ENCODE data around the gene DNAJC16. TPM values are rescaled to one million over a fixed set of nuclear protein-coding genes. Genes with fewer than 3 reads are reported as not detected.
"Not testable (repeated sequence)": the region's sequence is repeated elsewhere in the genome, so short reads cannot be mapped to it uniquely, and the experiment has no call there.

The DNAJC16 gene
- total RNA-seq, 1 donor from 2014 or later, result 13.1 TPM

DNA sequence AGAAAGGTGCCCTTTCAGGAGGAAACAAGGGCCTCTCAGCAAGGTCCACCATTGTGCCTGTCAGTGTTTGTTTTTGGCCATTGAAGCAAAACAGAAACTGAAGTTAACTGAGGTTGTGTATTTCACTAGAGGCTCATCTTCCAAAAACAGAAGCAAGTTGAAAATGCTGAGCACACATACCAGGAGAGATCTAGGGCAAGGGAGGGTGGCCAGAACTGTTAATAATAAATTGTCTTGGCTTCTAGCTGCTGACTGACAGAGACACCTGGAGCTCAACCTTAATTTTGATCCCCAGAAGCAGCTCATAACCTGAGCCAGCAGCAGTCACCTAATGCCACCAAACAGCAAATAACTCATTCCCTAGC lies 53.0 kb downstream of the DNAJC16 start:
- DNase-seq (ENCODE audit: low read depth, low spot score), result no peak

GRCh38 chr1:15583016-15583706 lies 56.5 kb downstream of the DNAJC16 start:
- DNase-seq (ENCODE audit: low read depth, low spot score), result no peak

DNA sequence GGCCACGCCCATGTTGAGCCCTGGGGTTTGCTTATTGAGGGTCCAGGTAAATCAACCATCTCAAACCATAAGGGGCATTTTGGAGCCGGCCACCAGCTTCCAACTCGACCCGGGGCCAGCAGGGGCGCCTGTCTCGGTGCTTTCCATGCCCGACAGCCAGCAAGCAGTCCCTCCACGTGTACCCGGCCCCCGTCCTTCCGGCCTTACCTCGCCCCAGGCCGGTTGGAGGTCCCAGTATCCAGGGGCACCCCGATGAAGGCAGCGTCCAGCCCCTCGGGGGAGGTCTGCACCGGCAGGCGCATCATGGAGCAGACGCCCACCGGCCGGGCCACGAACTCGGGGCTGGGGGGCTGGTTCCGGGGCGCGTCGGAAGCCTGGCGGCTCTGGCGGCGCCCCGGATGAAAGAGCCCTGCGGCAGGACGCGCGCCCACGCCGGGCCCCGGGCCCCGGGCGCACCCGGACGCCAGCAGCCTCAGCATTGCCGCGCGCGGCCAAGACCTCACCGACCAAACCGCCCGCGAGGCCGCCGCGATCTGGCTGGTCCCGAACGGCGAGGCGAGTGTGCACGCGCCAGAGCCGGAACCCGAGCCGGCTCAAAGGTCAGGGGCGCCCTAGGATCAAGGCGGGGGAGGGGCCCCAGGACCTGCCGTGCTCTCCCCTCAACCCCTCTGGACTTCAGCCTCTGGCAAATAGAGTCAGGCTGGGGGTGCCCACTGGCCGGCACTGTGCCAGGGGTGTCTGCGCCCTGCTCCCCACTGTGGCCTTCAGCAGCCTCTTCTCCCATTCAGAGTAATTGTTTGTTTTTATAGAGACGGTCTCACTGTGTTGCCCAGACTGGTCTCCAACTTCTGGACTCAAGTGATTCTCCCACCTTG lies 58.1 kb downstream of the DNAJC16 start, which contains the start of gene AGMAT:
TSS of gene AGMAT (minus strand) at position 563 of the 875 bp plus-strand sequence. CDS start at position 479, 84 bp downstream.
- DNase-seq (ENCODE audit: low read depth, low spot score), result no peak

- DNase-seq (ENCODE audit: low read depth, low spot score), result no peak
Measured at GRCh38 chr1:15592285-15592684, 65.6 kb downstream of the DNAJC16 start.

DNA sequence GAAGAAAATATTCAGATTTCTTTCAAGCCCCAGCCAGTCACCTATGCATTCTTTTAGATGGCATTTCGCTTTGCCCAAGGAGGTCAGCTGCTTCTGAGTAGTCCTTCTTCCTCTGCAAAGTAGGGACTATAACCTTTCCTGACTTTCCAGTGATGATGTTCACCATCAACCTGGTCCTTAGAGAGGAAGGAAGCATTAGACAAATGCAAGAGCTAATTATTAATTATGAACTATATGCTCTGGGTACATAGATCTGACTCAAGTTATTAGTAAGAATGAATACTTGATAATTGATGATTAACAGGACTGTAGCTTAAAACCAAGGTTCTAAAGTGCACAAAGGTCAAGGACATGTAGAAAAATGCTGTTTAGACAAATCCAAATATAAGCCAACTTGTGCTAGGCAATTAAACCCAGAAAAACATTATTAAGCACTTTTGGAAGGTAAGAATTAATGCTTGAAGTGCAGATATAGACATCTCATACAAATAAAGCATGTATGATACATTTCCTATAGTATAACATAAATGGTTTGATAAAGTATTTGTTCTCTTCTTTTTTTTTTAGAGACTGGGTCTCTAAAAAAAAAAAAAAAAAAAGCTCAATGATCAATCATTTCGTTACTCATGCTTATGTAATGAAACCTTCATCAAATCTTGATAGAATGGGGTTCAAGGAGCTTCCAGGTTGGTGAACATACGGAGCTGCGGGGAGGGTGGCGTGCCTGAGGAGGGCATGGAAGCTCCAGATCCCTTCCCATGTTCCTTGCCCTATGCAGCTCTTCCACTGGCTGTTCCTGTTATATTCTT lies 69.4 kb downstream of the DNAJC16 start:
- no peak for DNase-seq (ENCODE audit: low read depth, low spot score)

- no peak for DNase-seq (ENCODE audit: low read depth, low spot score)
Measured at GRCh38 chr1:15598436-15598835, 71.8 kb downstream of the DNAJC16 start.

DNA sequence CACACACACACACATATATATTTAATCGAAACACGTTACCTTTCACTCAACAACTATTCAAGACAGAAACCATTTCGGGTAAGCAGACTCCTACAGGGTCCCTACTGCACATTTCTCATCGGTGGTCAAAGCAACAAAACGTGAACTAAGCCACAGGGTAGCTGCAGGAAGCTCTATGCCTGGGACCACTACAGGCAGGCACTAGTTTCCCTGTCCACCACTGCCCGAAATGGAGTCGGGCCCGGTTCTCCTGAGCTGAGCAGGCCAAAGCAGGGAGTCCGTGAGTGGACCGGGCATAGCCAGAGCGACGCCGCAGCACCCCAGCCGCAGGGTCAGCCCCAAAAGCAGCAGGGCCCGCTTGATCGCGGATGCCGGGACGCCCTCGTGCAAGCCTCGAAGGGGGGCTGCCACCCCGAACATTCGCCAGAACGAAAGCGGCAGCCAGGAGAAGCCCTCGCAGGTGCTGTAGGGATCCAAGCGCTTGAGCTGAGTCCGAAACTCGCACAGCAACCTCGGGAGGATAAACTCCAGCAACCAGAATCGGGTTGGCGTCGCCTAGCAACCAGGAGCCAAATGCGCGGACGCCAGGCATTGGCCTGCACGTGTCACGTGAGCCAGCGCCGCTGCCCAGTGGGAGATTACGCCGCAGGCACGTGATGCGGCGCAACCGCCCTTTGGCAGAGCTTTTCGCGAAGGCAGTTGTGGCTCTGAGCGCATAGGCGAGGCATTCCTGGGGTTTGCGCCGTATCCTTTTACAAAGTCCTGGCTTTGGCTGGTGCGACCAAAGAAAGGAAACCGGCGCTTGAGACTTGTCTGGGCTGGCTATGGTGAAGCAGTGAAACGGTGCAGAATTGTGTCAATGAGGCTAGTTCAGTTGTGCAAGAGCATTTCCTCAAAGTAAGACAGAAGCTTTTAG lies 76.7 kb downstream of the DNAJC16 start:
- DNase-seq (ENCODE audit: low read depth, low spot score), result peak; percentile 84

DNA sequence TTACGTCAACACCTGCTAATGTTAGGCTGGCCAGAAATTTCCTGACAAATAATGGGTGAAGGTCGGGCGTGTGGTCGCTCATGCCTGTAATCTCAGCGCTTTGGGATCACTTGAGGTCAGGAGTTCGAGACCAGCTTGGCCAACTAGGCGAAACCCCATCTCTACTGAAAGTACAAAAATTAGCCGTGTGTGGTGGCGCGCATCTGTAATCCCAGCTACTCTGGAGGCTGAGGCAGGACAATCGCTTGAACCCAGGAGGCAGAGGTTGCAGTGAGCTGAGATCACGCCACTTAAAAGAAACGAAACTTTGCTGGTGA lies 77.3 kb downstream of the DNAJC16 start:
- DNase-seq (ENCODE audit: low read depth, low spot score), result not testable (repeated sequence)

GRCh38 chr1:15604400-15604799 lies 77.8 kb downstream of the DNAJC16 start:
- not testable (repeated sequence) for DNase-seq (ENCODE audit: low read depth, low spot score)

DNA sequence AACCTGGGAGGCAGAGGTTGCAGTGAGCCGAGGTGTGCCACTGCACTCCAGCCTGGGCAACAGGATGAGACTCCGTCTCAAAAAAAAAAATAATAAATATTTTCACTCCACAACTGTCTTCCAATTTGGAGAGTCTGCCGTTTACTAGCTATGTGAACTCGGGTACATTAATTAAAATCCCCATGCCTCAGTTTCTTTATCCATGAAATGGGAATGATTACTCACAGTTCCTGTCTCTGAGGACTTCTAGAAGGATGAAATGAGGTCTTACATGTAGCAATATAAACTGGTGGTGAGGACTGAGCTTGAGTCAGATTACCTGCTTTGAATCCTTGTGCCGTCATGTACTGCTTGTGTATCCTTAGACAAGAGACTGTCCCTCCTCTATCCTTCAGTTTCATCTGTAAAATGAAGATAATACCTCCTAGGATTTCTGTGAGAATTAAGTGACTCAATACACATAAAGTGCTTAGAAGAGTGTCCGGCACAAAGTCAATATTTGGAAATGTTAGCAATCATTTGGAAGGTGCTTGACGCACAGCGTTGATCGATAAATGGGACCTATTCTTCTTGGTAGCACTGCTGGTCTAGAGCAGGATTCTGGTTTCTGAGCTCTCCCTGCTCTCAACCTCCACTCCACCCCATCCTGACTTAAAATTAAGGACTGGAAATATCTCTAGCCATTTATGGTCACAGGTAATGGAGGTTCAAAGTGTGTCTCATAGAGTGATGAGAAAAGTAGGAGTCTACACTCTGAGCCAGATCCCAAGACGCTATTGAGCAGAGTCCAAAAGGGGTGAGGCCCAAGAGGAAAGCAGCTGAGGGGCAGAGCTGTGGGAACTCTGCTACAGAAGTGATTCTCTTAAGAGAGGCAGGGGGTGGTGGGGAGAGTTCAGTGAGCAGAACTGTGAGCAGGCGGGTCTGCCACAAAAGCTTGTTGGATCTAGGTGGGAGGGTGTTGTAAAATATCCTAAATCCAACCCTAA lies 79.0 kb downstream of the DNAJC16 start:
- DNase-seq (ENCODE audit: low read depth, low spot score), result no peak

DNA sequence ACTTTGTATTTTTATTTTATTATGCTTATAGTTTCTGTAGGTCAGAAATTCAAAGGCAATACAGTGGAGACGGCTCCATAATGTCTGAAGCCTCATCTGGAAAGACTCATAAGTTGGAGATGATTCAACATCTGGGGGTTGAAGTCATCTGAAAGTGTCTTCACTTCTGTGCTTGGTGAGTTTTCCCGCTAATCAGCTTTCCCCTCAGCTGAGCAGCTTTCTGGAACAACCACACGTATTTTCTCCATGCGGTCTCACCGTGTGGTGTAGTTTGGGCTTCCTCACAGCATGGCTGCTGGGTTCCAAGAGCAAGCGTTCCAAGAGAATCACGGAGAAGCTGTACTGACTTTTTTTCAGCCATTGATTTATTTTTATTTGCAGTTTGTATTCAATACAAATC lies 83.0 kb downstream of the DNAJC16 start:
- no peak for DNase-seq (ENCODE audit: low read depth, low spot score)

DNA sequence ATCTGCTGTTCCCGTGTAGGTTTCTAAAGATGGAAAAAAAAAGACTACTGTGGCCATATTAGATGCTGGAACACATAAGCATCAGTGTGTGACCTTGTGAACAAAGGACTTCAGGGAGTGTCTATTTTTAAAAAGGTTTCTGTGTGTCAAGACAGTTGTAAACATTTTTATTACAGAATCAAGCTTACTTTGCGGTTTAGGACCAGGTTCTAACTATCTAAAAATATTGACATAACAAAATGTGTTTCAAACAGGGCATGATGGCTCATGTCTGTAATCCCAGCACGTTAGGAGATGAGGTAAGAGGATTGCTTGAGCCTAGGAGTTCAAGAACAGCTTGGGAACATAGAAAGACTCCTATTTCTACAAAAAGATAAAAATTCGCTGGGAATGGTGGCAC lies 83.5 kb downstream of the DNAJC16 start:
- no peak for DNase-seq (ENCODE audit: low read depth, low spot score)

GRCh38 chr1:15616373-15617172 lies 89.9 kb downstream of the DNAJC16 start:
- no peak for DNase-seq (ENCODE audit: low read depth, low spot score)

- DNase-seq (ENCODE audit: low read depth, low spot score), result peak; percentile 91
Measured at GRCh38 chr1:15617173-15618076, 90.8 kb downstream of the DNAJC16 start, which contains the start of gene DDI2. TSS of gene DDI2 (plus strand) at chr1:15617458. CDS start at chr1:15617671, 213 bp downstream.

DNA sequence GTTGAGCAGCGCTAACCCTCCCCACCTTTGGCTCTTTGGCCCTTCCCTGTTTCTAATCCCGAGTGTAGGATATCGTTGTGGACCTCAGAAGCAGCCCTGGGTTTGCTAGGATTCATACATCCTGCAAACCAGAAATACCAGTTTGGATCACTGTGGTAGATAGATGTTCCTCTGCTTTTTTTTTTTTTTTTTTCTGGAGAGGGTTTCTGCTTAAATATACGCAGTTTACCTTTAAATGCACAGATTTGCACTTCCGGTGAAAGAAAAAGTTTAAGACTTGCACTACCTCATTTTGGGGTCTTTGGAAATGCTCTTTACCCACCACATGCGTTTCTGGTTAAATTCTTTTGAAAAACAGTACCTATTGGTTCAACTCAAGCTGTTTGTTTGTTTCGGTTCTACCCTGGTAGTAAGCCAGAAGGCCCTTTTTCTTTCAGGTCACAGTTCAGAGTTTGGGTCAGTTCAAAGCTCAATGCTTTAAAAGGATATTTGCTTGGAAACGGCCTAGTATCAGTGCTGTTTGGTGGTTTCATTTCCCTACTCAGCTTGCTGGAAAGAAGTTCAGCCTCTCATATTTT lies 91.5 kb downstream of the DNAJC16 start:
- DNase-seq (ENCODE audit: low read depth, low spot score), result no peak

GRCh38 chr1:15618655-15619525 lies 92.2 kb downstream of the DNAJC16 start:
- DNase-seq (ENCODE audit: low read depth, low spot score), result no peak
